ENCODE results near the gene EIF6. TPM values are rescaled to one million over a fixed set of nuclear protein-coding genes. Genes with fewer than 3 reads are reported as not detected.

The EIF6 gene
- total and polyA plus RNA-seq, 9 of the 15 experiments (the other 6 are each of a cell fraction or from before 2014, with no cell fraction given), result 165 to 832 (median 229) TPM

DNA sequence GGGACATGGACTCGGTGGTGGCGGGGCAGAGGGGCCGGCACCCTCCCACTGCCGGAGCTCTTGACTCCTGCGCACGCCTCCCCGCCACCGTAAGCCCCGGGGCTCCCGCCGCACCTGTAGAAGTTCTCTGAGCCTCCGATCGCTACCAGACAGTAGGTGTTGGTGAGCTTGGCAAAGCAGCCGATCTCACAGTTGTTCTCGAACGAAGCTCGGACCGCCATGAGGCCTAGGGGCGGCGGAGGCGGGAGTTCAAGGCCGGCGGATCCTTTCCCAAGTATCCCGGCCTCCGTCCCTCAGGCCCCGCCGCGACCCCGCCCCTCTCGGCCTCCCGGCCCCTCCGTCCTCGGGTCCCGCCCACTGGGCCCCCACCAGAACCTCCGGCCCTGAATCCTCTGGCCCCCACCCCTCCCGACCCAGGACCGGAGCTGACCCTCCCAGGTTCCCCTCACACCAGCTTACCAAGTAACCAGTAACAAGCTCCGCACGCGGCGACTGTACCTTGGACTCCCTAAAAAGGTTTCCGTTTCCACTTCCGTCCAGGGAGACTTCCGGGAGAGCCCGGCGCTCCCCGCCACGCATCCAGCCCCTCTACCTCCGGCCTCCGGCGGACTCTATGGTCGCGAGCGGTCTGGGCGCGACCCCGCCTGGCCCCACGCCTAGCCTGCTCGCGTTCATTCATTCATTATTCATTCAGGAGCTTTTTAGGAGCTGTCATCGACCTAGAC lies at the start of gene EIF6 (continued):
- TF ChIP-seq SMARCB1 (IDR thresholded peaks at IDR 0.05; ENCODE audit: insufficient read length, low read depth), result no peak
- TF ChIP-seq SPI1 (IDR thresholded peaks at IDR 0.05; ENCODE audit: borderline replicate concordance, low read depth, low read length), result peak; percentile 83
- TF ChIP-seq FOXJ2 (tag; IDR thresholded peaks at IDR 0.05), result no peak
- TF ChIP-seq BRD4 (IDR thresholded peaks at IDR 0.05), result no peak
- no peak for TF ChIP-seq ZNF282 (CRISPR knock-in tag; IDR thresholded peaks at IDR 0.05)
- TF ChIP-seq PHF8 (IDR thresholded peaks at IDR 0.05; ENCODE audit: borderline replicate concordance, low read length), result peak; percentile 77
- 0 out of 2 replicates have a peak, but pooled peaks have one; percentile 20 for TF ChIP-seq EGR1 (conservative IDR thresholded peaks at IDR 0.05)
- TF ChIP-seq HMG20B (CRISPR knock-in tag; IDR thresholded peaks at IDR 0.05), result no peak
- TF ChIP-seq SMARCA5 (IDR thresholded peaks at IDR 0.05), result no peak
- no peak for TF ChIP-seq MCM5 (IDR thresholded peaks at IDR 0.05; ENCODE audit: low read depth)
- peak; percentile 55; the same call in 1 of the 2 replicates for TF ChIP-seq KLF13 (tag; IDR thresholded peaks at IDR 0.05; ENCODE audit: borderline replicate concordance, low read depth)
- TF ChIP-seq, protein P1, sequence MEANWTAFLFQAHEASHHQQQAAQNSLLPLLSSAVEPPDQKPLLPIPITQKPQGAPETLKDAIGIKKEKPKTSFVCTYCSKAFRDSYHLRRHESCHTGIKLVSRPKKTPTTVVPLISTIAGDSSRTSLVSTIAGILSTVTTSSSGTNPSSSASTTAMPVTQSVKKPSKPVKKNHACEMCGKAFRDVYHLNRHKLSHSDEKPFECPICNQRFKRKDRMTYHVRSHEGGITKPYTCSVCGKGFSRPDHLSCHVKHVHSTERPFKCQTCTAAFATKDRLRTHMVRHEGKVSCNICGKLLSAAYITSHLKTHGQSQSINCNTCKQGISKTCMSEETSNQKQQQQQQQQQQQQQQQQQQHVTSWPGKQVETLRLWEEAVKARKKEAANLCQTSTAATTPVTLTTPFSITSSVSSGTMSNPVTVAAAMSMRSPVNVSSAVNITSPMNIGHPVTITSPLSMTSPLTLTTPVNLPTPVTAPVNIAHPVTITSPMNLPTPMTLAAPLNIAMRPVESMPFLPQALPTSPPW (CRISPR knock-in tag; IDR thresholded peaks at IDR 0.05), result peak; percentile 87
- no peak for TF ChIP-seq ZFPM2 (CRISPR knock-in tag; IDR thresholded peaks at IDR 0.05)
- TF ChIP-seq CHD2 (IDR thresholded peaks at IDR 0.05; ENCODE audit: low read depth, low read length), result no peak
- no peak for TF ChIP-seq ZNF830 (CRISPR knock-in tag; IDR thresholded peaks at IDR 0.05)
- peak; percentile 78 for TF ChIP-seq KDM5B (IDR thresholded peaks at IDR 0.05; ENCODE audit: insufficient replicate concordance, low read depth, low read length)
- no peak for TF ChIP-seq HIVEP1 (CRISPR knock-in tag; IDR thresholded peaks at IDR 0.05)
- peak; percentile 93 for TF ChIP-seq ZBTB1 (CRISPR knock-in tag; IDR thresholded peaks at IDR 0.05; ENCODE audit: borderline replicate concordance, low read depth)
- peak; percentile 85 for TF ChIP-seq POLR2A (conservative IDR thresholded peaks at IDR 0.05)
- TF ChIP-seq HBP1 (CRISPR knock-in tag; IDR thresholded peaks at IDR 0.05), result no peak
- TF ChIP-seq ATF7 (IDR thresholded peaks at IDR 0.05), result peak; percentile 66
- TF ChIP-seq, protein P2, sequence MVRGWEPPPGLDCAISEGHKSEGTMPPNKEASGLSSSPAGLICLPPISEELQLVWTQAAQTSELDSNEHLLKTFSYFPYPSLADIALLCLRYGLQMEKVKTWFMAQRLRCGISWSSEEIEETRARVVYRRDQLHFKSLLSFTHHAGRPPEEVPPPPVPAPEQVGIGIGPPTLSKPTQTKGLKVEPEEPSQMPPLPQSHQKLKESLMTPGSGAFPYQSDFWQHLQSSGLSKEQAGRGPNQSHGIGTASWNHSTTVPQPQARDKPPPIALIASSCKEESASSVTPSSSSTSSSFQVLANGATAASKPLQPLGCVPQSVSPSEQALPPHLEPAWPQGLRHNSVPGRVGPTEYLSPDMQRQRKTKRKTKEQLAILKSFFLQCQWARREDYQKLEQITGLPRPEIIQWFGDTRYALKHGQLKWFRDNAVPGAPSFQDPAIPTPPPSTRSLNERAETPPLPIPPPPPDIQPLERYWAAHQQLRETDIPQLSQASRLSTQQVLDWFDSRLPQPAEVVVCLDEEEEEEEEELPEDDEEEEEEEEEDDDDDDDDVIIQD (CRISPR knock-in tag; IDR thresholded peaks at IDR 0.05), result no peak
- peak; percentile 95 for TF ChIP-seq ELF1 (tag; IDR thresholded peaks at IDR 0.05)
- TF ChIP-seq E2F6 (IDR thresholded peaks at IDR 0.05; ENCODE audit: borderline replicate concordance in 1 of 2, extremely low read depth in 1 of 2, insufficient read depth in 1 of 2, insufficient read length in 1 of 2, low read depth in 1 of 2, low read length in 1 of 2, poor library complexity in 1 of 2, severe bottlenecking in 1 of 2), result peak in 1 of 2 experiments; percentile 25
- TF ChIP-seq DMBX1 (CRISPR knock-in tag; IDR thresholded peaks at IDR 0.05; ENCODE audit: borderline replicate concordance), result 0 out of 2 replicates have a peak, but pooled peaks have one; percentile 24

All from K562 (cell line).